Measurements from ENCODE around the gene TBC1D3G. TPM values are rescaled to one million over a fixed set of nuclear protein-coding genes. Genes with fewer than 3 reads are reported as not detected.
"Not testable (repeated sequence)": the region's sequence is repeated elsewhere in the genome, so short reads cannot be mapped to it uniquely, and the experiment has no call there.

The TBC1D3G gene
- total RNA-seq: 1 to 10 TPM in 1 of 4 donors, not detected in 3; 4.6 TPM

DNA sequence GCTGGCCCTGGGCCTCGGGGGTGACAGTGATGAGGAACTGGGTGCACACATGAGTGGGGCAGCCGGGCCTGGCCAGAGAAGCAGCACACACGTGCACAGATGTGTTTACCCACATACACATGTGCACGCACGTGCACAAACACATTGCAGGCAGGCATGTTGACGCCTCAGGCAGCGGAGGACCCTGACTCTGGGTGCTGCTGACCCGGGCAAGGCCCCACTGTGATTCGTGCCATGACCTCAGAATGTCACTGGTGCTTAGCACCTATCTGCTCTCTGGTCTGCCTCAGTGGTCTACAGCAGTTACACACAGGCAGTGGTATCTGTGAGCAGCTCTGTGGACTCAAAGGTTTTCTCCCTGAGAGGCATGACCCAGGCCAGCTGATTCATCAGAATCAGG lies at the start of gene TBC1D3G:
Gene TBC1D3G, plus strand, starts transcription at position 301 of the 400 bp plus-strand sequence. CDS start 1,528 bp downstream, outside the sequence.
- DNase-seq (ENCODE audit: low spot score in 2 of 2); H3K9me3 ChIP-seq; H3K27me3 ChIP-seq; H3K36me3 ChIP-seq; H3K27ac ChIP-seq; H3K4me3 ChIP-seq; H3K4me1 ChIP-seq: not testable (repeated sequence)
- WGBS: no CpG with 5 or more reads among the region's 9 CpGs

DNA sequence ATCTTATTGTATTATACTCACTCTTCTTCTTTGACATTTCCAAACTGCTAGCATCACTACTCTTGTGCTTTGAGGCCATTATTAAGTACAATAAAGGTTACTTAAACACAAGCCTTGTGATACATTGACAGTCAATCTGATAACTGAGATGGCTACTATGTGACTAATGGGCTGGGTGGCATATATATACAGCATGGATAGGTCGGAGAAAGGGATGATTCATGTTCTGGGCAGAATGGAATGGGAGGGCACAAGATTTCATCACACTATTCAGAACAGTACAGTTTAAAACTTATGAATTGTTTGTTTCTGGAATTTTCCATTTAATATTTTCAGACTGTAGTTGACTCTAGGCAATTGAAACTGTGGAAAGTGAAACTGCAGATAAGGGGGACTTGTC lies 40.4 kb upstream of the TBC1D3G start:
- DNase-seq (ENCODE audit: low spot score in 2 of 2); H3K4me3 ChIP-seq; H3K27ac ChIP-seq; H3K9me3 ChIP-seq; H3K4me1 ChIP-seq; H3K36me3 ChIP-seq; H3K27me3 ChIP-seq: not testable (repeated sequence)
- no CpG with 5 or more reads among the region's 1 CpG for WGBS

DNA sequence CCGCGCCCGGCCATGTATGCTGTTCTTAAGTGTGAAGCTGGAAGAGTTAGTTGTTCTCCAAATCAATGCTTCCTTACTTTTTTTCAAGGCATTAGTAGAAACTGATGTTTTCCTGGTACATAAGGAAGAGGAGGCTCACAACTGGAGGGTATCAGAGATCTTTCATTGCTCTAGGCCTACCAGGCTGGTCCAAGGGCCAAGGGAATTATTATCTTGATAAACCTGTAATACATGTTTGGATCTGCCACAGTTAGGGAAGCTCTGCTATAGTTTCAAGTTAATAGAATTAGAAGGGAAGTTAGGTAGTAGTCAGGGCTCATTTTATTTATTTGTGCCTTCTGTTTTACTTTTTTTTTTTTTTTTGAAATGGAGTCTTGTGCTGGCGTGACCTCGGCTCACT lies 39.5 kb upstream of the TBC1D3G start:
- DNase-seq (ENCODE audit: low spot score in 2 of 2); H3K36me3 ChIP-seq; H3K27ac ChIP-seq; H3K4me1 ChIP-seq; H3K27me3 ChIP-seq; H3K9me3 ChIP-seq; H3K4me3 ChIP-seq: not testable (repeated sequence)
- no CpG with 5 or more reads among the region's 5 CpGs for WGBS

DNA sequence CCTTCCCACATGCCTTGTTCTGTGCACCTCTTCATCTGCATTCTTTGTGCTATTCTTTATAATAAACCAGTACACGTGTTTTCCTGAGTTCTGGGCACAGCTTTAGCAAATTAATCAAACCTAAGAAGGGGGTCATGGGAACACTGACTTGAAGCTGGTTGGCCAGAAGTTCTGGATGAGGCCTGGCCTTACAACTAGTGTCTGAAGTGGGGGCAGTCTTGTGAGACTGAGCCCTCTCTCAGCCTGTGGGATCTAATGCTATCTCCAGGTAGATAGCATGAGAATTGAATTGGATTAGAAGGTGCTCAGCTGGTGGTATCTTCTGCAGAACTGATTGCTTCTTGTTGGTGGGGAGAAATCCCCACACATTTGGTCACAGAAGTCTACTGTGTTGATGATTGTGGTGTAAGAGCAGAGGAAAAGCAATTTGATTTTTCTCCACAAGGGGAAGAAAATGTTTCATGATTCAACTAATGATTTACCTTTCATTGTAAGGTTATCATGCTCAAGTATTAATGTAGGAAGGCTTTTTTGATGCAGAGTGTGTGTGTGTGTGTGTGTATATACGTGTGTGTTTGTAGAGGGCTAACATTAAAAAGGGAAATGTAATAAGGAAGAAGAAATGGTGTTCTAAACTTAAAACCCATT lies 33.6 kb upstream of the TBC1D3G start:
- H3K27ac ChIP-seq; H3K27me3 ChIP-seq; H3K4me3 ChIP-seq; H3K4me1 ChIP-seq; H3K9me3 ChIP-seq; H3K36me3 ChIP-seq; DNase-seq (ENCODE audit: low spot score in 2 of 2): not testable (repeated sequence)
- WGBS: 78% methylated on average over 1 of the region's 2 CpGs

DNA sequence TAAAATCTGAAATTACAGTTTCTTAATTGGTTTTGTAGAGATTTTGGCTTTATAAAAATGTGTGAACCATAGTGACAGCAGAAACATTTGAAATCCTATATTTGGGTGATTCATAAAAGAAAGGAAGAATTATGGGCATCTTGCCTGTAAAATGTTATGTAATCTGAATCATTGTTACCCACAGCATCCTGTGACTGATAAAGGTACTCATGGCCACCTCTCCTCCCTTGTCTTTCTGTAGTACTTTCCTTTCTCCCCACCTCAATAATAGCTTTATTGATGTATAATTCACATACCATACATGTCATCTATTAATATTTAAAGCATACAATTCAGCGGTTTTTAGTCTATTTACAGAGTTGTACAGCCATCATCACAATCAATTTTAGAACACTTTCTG lies 28.5 kb upstream of the TBC1D3G start:
- no CpG with 5 or more reads among the region's 1 CpG for WGBS
- H3K4me1 ChIP-seq; H3K27me3 ChIP-seq; DNase-seq (ENCODE audit: low spot score in 2 of 2); H3K27ac ChIP-seq; H3K36me3 ChIP-seq; H3K9me3 ChIP-seq; H3K4me3 ChIP-seq: not testable (repeated sequence)

DNA sequence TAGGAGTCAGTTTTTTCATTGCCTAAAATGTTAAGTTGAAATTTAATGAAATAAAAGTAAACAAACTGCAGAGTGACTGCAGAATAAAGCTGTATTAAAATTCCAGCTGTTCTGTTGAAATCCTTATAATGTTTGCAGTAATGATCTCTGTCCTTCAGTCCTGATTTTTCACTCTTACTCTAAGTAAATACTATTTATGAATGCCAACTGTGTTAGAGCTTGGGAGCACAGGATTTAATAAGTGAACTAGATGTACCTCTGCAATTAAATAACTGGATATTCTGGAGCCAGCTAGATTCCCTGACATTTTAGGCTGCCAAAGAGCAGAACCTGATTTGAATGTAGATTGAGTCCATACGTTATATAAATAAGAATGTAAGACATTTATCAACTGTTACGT lies 7.9 kb upstream of the TBC1D3G start:
- H3K27ac ChIP-seq; H3K27me3 ChIP-seq; H3K4me3 ChIP-seq; H3K36me3 ChIP-seq; DNase-seq (ENCODE audit: low spot score in 2 of 2); H3K4me1 ChIP-seq; H3K9me3 ChIP-seq: not testable (repeated sequence)
- WGBS: no CpG with 5 or more reads among the region's 2 CpGs

DNA sequence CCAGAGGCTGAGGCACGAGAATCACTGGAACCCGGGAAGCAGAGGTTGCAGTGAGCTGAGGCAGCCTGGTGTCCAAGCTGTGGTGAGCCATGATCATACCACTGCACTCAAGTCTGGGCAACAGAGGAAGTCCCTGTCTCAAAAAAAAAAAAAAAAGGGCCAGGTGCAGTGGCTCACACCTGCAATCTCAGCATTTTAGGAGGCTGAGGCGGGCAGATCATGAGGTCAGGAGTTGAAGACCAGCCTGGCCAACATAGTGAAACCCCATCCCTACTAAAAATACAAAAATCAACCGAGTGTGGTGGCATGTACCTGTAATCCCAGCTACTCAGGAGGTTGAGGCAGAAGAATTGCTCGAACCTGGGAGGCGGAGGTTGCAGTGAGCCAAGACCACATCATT lies 38.8 kb downstream of the TBC1D3G start:
- not testable (repeated sequence) for H3K36me3 ChIP-seq; H3K4me3 ChIP-seq; H3K4me1 ChIP-seq; DNase-seq (ENCODE audit: low spot score in 2 of 2); H3K27ac ChIP-seq; H3K9me3 ChIP-seq; H3K27me3 ChIP-seq
- WGBS: no CpG with 5 or more reads among the region's 6 CpGs

DNA sequence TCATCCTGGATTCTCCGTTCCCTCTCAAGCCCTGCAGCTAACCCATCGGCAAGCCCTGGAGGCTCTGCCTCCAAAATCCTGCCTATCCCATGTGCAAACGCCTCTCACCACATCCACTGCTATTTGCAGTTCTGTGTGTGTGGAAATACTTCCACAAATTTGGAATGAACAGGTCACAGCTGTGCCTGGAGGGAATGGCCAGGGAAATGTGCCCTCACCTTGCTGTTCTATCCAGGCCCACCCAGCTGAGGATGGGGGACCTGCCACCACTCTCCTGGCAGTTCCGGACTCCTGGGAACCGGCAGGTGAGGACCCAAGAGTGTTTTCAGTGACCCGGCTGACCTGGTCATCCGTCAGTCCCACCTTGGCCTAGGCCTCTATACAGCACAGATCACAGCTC lies 52.3 kb downstream of the TBC1D3G start:
- WGBS: no CpG with 5 or more reads among the region's 7 CpGs

More for the DNA sequence above, 52.3 kb downstream of the TBC1D3G start:
- not testable (repeated sequence) for H3K4me3 ChIP-seq; H3K27me3 ChIP-seq; DNase-seq (ENCODE audit: low spot score in 2 of 2); H3K36me3 ChIP-seq; H3K27ac ChIP-seq; H3K9me3 ChIP-seq; H3K4me1 ChIP-seq

Other genes starting within 250 kb of the TBC1D3G start
- gene CCL3, start 233.7 kb upstream of the TBC1D3G start, total RNA-seq: under 1 TPM in 1 of 4 donors, not detected in 3; 0.79 TPM
- under 1 TPM in 1 of 4 donors, not detected in 3; 0.97 TPM for gene CCL4, start 220.1 kb upstream of the TBC1D3G start, total RNA-seq
- 10 to 100 TPM in 2 of 4 donors, 1 to 10 TPM in 2; 6.1 to 28.3 (median 12.8) TPM for gene TBC1D3B, start 147.2 kb upstream of the TBC1D3G start, total RNA-seq
- not detected for gene CCL3L1, start 127.1 kb upstream of the TBC1D3G start, total RNA-seq
- gene CCL4L2, start 112.8 kb upstream of the TBC1D3G start, total RNA-seq: 1 to 10 TPM in 1 of 4 donors, not detected in 3; 1.5 TPM
- gene TBC1D3I, start 59.3 kb upstream of the TBC1D3G start, total RNA-seq: under 1 TPM in 1 of 4 donors, not detected in 3; 0.42 TPM
- gene TBC1D3H, start 64.6 kb downstream of the TBC1D3G start, total RNA-seq: not detected
- gene ZNHIT3, start 162.8 kb downstream of the TBC1D3G start, total RNA-seq: 10 to 100 TPM; 19.7 to 34.5 (median 26.3) TPM
- gene MYO19, start 211.0 kb downstream of the TBC1D3G start, total RNA-seq: 100 to 1,000 TPM; 134 to 366 (median 154) TPM
- gene PIGW, start 211.1 kb downstream of the TBC1D3G start, total RNA-seq: 10 to 100 TPM in 2 of 4 donors, 1 to 10 TPM in 2; 4.1 to 13.1 (median 9.0) TPM
- gene GGNBP2, start 221.0 kb downstream of the TBC1D3G start, total RNA-seq: 10 to 100 TPM; 49.4 to 84.1 (median 57.1) TPM